Activated T-helper 1 cell treated with Interleukin-2 at 50 U/mL for 16 hours (primary cell): ENCODE data around the gene PLOD2.

Source experiments
- DNase-seq: peaks from one replicate; pipeline ENCODE4 v3.0.0-alpha.2; 2020; ENCODE audit warnings: low read depth

Gene PLOD2

GRCh38 chr3:146100180-146100579, 60.8 kb downstream of the PLOD2 start:
- no peak for DNase-seq

- no peak for DNase-seq
These were observed 61.7 kb downstream of the PLOD2 start for GRCh38 chr3:146099316-146099715.

GRCh38 chr3:146093896-146094295, 67.1 kb downstream of the PLOD2 start:
- no peak for DNase-seq

GRCh38 chr3:146092230-146092629, 68.8 kb downstream of the PLOD2 start:
- no peak for DNase-seq

- no peak for DNase-seq
These were observed 69.6 kb downstream of the PLOD2 start for GRCh38 chr3:146091397-146091796.

- no peak for DNase-seq
These were observed 70.5 kb downstream of the PLOD2 start for GRCh38 chr3:146090521-146090920.

GRCh38 chr3:146088840-146089239, 72.1 kb downstream of the PLOD2 start:
- DNase-seq = no peak

GRCh38 chr3:146087116-146087515, 73.9 kb downstream of the PLOD2 start:
- no peak for DNase-seq

- no peak for DNase-seq
These were observed 74.8 kb downstream of the PLOD2 start for GRCh38 chr3:146086211-146086610.

GRCh38 chr3:146085678-146086077, 75.3 kb downstream of the PLOD2 start:
- no peak for DNase-seq

- DNase-seq = no peak
These were observed 80.4 kb downstream of the PLOD2 start for GRCh38 chr3:146080578-146080977.

GRCh38 chr3:146078031-146078430, 83.0 kb downstream of the PLOD2 start:
- DNase-seq = no peak

GRCh38 chr3:146077181-146077580, 83.8 kb downstream of the PLOD2 start:
- no peak for DNase-seq

GRCh38 chr3:146072824-146073223, 88.2 kb downstream of the PLOD2 start:
- no peak for DNase-seq

GRCh38 chr3:146072061-146072460, 88.9 kb downstream of the PLOD2 start:
- DNase-seq = no peak

- DNase-seq = no peak
These were observed 89.4 kb downstream of the PLOD2 start for GRCh38 chr3:146071632-146072031.

GRCh38 chr3:146067048-146067447, 93.9 kb downstream of the PLOD2 start:
- DNase-seq = no peak

GRCh38 chr3:146065573-146066006, 95.4 kb downstream of the PLOD2 start:
- no peak for DNase-seq

- no peak for DNase-seq
These were observed 102.7 kb downstream of the PLOD2 start for GRCh38 chr3:146058241-146058640.

GRCh38 chr3:146052791-146053310, 108.1 kb downstream of the PLOD2 start:
- no peak for DNase-seq

- DNase-seq = no peak
These were observed 108.8 kb downstream of the PLOD2 start for GRCh38 chr3:146052056-146052790.

GRCh38 chr3:146050691-146051090, 110.3 kb downstream of the PLOD2 start:
- no peak for DNase-seq

- DNase-seq = no peak
These were observed 113.5 kb downstream of the PLOD2 start for GRCh38 chr3:146047485-146047884.

GRCh38 chr3:146044046-146044445, 116.9 kb downstream of the PLOD2 start:
- no peak for DNase-seq
